Motor neuron (in vitro differentiated cells): ENCODE measurements around the gene WWP2. TPM values are rescaled to one million over a fixed set of nuclear protein-coding genes. Genes with fewer than 3 reads are reported as not detected.
A peak's percentile ranks its signal among the peaks of the same experiment; 100 is the strongest.

Experiments
- ATAC-seq, 8 experiments: fragments of 200-7000 bp; cut with Tn5 transposase; replicated peaks in 6 of 8; 2 replicates each; pipeline ENCODE4 v1.8.0; 2021; ENCODE audit warnings: mild to moderate bottlenecking in 8 of 8, moderate library complexity in 8 of 8
- H3K27ac ChIP-seq, 2 donors: fragments of 250-450 bp; sonication (Bioruptor Pico); 2 replicates each; pipeline ENCODE4 v1.9.0; 2021; ENCODE audit warnings: antibody characterized with exemption in 2 of 2, mild to moderate bottlenecking in 2 of 2, moderate library complexity in 1 of 2
- H3K4me1 ChIP-seq, 2 donors: fragments of 250-450 bp; sonication (Bioruptor Pico); replicated peaks in 1 of 2; 2 replicates each; pipeline ENCODE4 v1.6.1; 2021; ENCODE audit warnings: antibody characterized with exemption in 2 of 2, mild to moderate bottlenecking in 2 of 2, moderate library complexity in 1 of 2
- H3K4me3 ChIP-seq, 5 donors: fragments of 250-450 bp; sonication (Bioruptor Pico); 2 replicates each; pipeline ENCODE4 v1.9.0; 2021; ENCODE audit warnings: antibody characterized with exemption in 5 of 5, mild to moderate bottlenecking in 5 of 5, moderate library complexity in 4 of 5
- WGBS, 10 experiments: fragments of 450-650 bp; shearing (Covaris generic); methylation state at CpG; one replicate each; pipeline ENCODE4 v1.0.0; 2022; 5-methylcytosine and 5-hydroxymethylcytosine counted together
- in situ Hi-C, 9 experiments: fragments of 400-800 bp; cut with MboI; loops; one replicate each; pipeline ENCODE4 v1.15.0; 2021; ENCODE audit warnings: low sequenced_read_pairs in 9 of 9, low pct_unique_long_range_greater_than_20kb in 2 of 9; ENCODE audit not compliant: unreplicated experiment in 9 of 9
- total RNA-seq, 8 experiments: library from RNA; unstranded; fragments of 300-600 nt; gene quantifications; 2 replicates each; pipeline versions ENCODE4 v1.2.3 to v1.2.4, GENCODE V29; 2022

The WWP2 gene
- 10 to 100 TPM; 10.7 to 28.6 (median 16.0) TPM for total RNA-seq

- Histone ChIP-seq H3K4me1 (peaks cover 0 to 10% of the 10 kb centered on the region in 2 donors), H3K4me3 (peak within 1 kb of the TSS; percentile 73 to 98 (median 79)), H3K27ac (peak within 1 kb of the TSS; percentile 61 to 80)
- WGBS, 10 experiments = 0% methylated on average over 1 to 5 of the region's 68 CpGs; no CpG with 5 or more reads in 3 of the 10 experiments
- in situ Hi-C loops = loop anchor here in 2 of 9 experiments (10.0 to 25.0 kb wide), 2 partner anchors 367 to 375 kb away; partner anchors contain the start of gene TERF2 (in 1 of the 2)
- peak; percentile 82 to 96 (median 92) for ATAC-seq
Measured at GRCh38 chr16:69761983-69762813, at the start of gene WWP2. Gene WWP2 (plus strand): TSS chr16:69762332. CDS start chr16:69787011, 24,679 bp downstream.

GRCh38 chr16:69712914-69713581 is 49.1 kb upstream of the WWP2 start:
- WGBS, 10 experiments = 80 to 100% (median 95%) methylated on average over 1 to 8 of the region's 9 CpGs
- no peak overlapping the region for H3K27ac ChIP-seq
- in situ Hi-C loops = no loop called here
- peak in 2 of 8 experiments; percentile 13 to 54 for ATAC-seq
- no peaks in the 10 kb centered on the region for H3K4me1 ChIP-seq
- no peak overlapping the region for H3K4me3 ChIP-seq

- no peak overlapping the region for H3K27ac ChIP-seq
- 72 to 97% (median 86%) methylated on average over 1 to 6 of the region's 6 CpGs for WGBS, 10 experiments
- ATAC-seq = no peak
- H3K4me1 ChIP-seq = no peaks in the 10 kb centered on the region
- H3K4me3 ChIP-seq = no peak overlapping the region
- in situ Hi-C loops = no loop called here
Measured at GRCh38 chr16:69717066-69717465, 45.1 kb upstream of the WWP2 start.

- ATAC-seq = no peak
- no peak overlapping the region for H3K4me3 ChIP-seq
- H3K27ac ChIP-seq = no peak overlapping the region
- in situ Hi-C loops = no loop called here
- H3K4me1 ChIP-seq = no peaks in the 10 kb centered on the region
- WGBS, 10 experiments = 60 to 100% (median 92%) methylated on average over 1 to 6 of the region's 10 CpGs; no CpG with 5 or more reads in 1 of the 10 experiments
Measured at GRCh38 chr16:69718111-69718764, 43.9 kb upstream of the WWP2 start.

- in situ Hi-C loops = no loop called here
- peaks cover 1 to 3% of the 10 kb centered on the region in 2 donors for H3K4me1 ChIP-seq
- 80 to 100% (median 94%) methylated on average over 1 to 6 of the region's 10 CpGs; no CpG with 5 or more reads in 3 of the 10 experiments for WGBS, 10 experiments
- H3K27ac ChIP-seq = no peak overlapping the region
- H3K4me3 ChIP-seq = no peak overlapping the region
- ATAC-seq = no peak
Measured at GRCh38 chr16:69720822-69721430, 41.2 kb upstream of the WWP2 start.

- Histone ChIP-seq H3K4me1 (peaks cover 4 to 5% of the 10 kb centered on the region in 2 donors), H3K4me3 (no peak overlapping the region), H3K27ac (no peak overlapping the region)
- in situ Hi-C loops = no loop called here
- no peak for ATAC-seq
- WGBS, 10 experiments = 83 to 100% (median 94%) methylated on average over 1 to 4 of the region's 6 CpGs; no CpG with 5 or more reads in 2 of the 10 experiments
Measured at GRCh38 chr16:69721441-69721957, 40.6 kb upstream of the WWP2 start.

GRCh38 chr16:69724414-69724873 is 37.7 kb upstream of the WWP2 start:
- ATAC-seq = no peak
- H3K4me3 ChIP-seq = no peak overlapping the region
- 67 to 100% (median 88%) methylated on average over 1 to 2 of the region's 2 CpGs; no CpG with 5 or more reads in 6 of the 10 experiments for WGBS, 10 experiments
- peaks cover 4 to 13% of the 10 kb centered on the region in 2 donors for H3K4me1 ChIP-seq
- no peak overlapping the region for H3K27ac ChIP-seq
- in situ Hi-C loops = no loop called here

GRCh38 chr16:69724981-69725479 is 37.1 kb upstream of the WWP2 start:
- ATAC-seq = no peak
- WGBS, 10 experiments = 20 to 83% (median 70%) methylated on average over 1 to 5 of the region's 6 CpGs; no CpG with 5 or more reads in 3 of the 10 experiments
- Histone ChIP-seq H3K4me3 (no peak overlapping the region), H3K27ac (no peak overlapping the region), H3K4me1 (peaks cover 4 to 13% of the 10 kb centered on the region in 2 donors)
- in situ Hi-C loops = loop anchor here in 1 of 9 experiments (25.0 kb wide), 1 partner anchor 313 kb away; the partner anchor contains the start of gene CYB5B

- no peak for ATAC-seq
- Histone ChIP-seq H3K27ac (peak overlapping the region in 1 of 2 donors; percentile 69), H3K4me3 (peak overlapping the region; percentile 36 to 52 (median 37)), H3K4me1 (peaks cover 4 to 13% of the 10 kb centered on the region in 2 donors)
- 37 to 92% (median 68%) methylated on average over 2 to 23 of the region's 32 CpGs; no CpG with 5 or more reads in 1 of the 10 experiments for WGBS, 10 experiments
- in situ Hi-C loops = loop anchor here in 1 of 9 experiments (25.0 kb wide), 1 partner anchor 313 kb away; the partner anchor contains the start of gene CYB5B
Measured at GRCh38 chr16:69725480-69726312, 36.4 kb upstream of the WWP2 start.

- Histone ChIP-seq H3K4me3 (peak within 1 kb of the TSS; percentile 36 to 52 (median 37)), H3K4me1 (peaks cover 4 to 13% of the 10 kb centered on the region in 2 donors), H3K27ac (peak within 1 kb of the TSS in 1 of 2 donors; percentile 80)
- WGBS, 10 experiments = 0 to 6% (median 2%) methylated on average over 1 to 13 of the region's 31 CpGs; no CpG with 5 or more reads in 3 of the 10 experiments
- ATAC-seq = peak; percentile 92 to 100 (median 99)
- in situ Hi-C loops = loop anchor here in 1 of 9 experiments (25.0 kb wide), 1 partner anchor 314 kb away; the partner anchor contains the start of gene CYB5B
Measured at GRCh38 chr16:69726313-69727060, 35.6 kb upstream of the WWP2 start, which contains the start of gene NQO1. Gene NQO1 (minus strand): TSS chr16:69726560. CDS start chr16:69726439, 121 bp downstream.
